Activated B cell treated with CpG ODN at 0.5 μM for 24 hours (primary cell): ENCODE data around the gene MAP3K13. TPM values are rescaled to one million over a fixed set of nuclear protein-coding genes. Genes with fewer than 3 reads are reported as not detected.

Experiments used
- ATAC-seq: fragments of 200-7000 bp; cut with Tn5 transposase; one replicate; pipeline ENCODE4 v1.10.0; 2021; ENCODE audit warnings: low read depth, mild to moderate bottlenecking, moderate library complexity
- CTCF ChIA-PET: fragments of 350-600 bp; sonication (Branson Sonifier 250); formaldehyde crosslinking; loops from one replicate; lab custom pipeline; 2021; ENCODE audit warnings: antibody characterized with exemption; lab: Charles Lee
- POLR2A ChIA-PET: fragments of 350-600 bp; sonication (Branson Sonifier 250); formaldehyde crosslinking; loops from one replicate; lab custom pipeline; 2021; ENCODE audit warnings: antibody characterized with exemption; lab: Charles Lee
- DNase-seq: peaks from one replicate; pipeline ENCODE4 v3.0.0; 2022
- H3K27ac Mint-ChIP-seq: one replicate; pipeline ENCODE4 v1.8.0; 2020; ENCODE audit warnings: mixed read lengths
- H3K27me3 Mint-ChIP-seq: one replicate; pipeline ENCODE4 v1.8.0; 2021; ENCODE audit warnings: mixed read lengths
- H3K36me3 Mint-ChIP-seq: one replicate; pipeline ENCODE4 v1.8.0; 2021; ENCODE audit warnings: low read depth, mixed read lengths
- H3K4me1 Mint-ChIP-seq: one replicate; pipeline ENCODE4 v1.8.0; 2021; ENCODE audit warnings: mixed read lengths
- H3K4me3 Mint-ChIP-seq: one replicate; pipeline ENCODE4 v1.8.0; 2020; ENCODE audit warnings: mild to moderate bottlenecking, mixed read lengths
- H3K9me3 Mint-ChIP-seq: one replicate; pipeline ENCODE4 v1.8.0; 2020; ENCODE audit warnings: mixed read lengths
- intact Hi-C: fragments of 100-400 bp; cut with micrococcal nuclease; formaldehyde crosslinking; loops from one replicate; pipeline ENCODE4 v1.15.1; 2024
- total RNA-seq: library from RNA; stranded (reverse); gene quantifications from 2 replicates; pipeline ENCODE4 v1.2.3, GENCODE V29; 2022
- TF ChIP-seq, protein P1 (sequence below): fragments of 200-600 bp; IDR thresholded peaks from one replicate; pipeline ENCODE4 v1.8.0; 2022; ENCODE audit warnings: antibody characterized with exemption, mild to moderate bottlenecking

The MAP3K13 gene
- total RNA-seq, 1 donor from 2014 or later, result 10.5 TPM

- Mint-ChIP-seq H3K27ac (no peak overlapping the region), H3K4me1 (peaks cover 10% of the 10 kb centered on the region), H3K27me3 (no peaks in the 10 kb centered on the region), H3K9me3 (no peaks in the 10 kb centered on the region), H3K36me3 (no peaks in the 10 kb centered on the region), H3K4me3 (no peak overlapping the region)
- ChIA-PET CTCF (no interaction called here), POLR2A (no interaction called here)
- no peak for ATAC-seq
- TF ChIP-seq, protein P1, sequence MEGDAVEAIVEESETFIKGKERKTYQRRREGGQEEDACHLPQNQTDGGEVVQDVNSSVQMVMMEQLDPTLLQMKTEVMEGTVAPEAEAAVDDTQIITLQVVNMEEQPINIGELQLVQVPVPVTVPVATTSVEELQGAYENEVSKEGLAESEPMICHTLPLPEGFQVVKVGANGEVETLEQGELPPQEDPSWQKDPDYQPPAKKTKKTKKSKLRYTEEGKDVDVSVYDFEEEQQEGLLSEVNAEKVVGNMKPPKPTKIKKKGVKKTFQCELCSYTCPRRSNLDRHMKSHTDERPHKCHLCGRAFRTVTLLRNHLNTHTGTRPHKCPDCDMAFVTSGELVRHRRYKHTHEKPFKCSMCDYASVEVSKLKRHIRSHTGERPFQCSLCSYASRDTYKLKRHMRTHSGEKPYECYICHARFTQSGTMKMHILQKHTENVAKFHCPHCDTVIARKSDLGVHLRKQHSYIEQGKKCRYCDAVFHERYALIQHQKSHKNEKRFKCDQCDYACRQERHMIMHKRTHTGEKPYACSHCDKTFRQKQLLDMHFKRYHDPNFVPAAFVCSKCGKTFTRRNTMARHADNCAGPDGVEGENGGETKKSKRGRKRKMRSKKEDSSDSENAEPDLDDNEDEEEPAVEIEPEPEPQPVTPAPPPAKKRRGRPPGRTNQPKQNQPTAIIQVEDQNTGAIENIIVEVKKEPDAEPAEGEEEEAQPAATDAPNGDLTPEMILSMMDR, result no peak
- no peak for DNase-seq
- intact Hi-C loops, result no loop called here
These were observed 27.1 kb upstream of the MAP3K13 start for GRCh38 chr3:185335799-185336198.

DNA sequence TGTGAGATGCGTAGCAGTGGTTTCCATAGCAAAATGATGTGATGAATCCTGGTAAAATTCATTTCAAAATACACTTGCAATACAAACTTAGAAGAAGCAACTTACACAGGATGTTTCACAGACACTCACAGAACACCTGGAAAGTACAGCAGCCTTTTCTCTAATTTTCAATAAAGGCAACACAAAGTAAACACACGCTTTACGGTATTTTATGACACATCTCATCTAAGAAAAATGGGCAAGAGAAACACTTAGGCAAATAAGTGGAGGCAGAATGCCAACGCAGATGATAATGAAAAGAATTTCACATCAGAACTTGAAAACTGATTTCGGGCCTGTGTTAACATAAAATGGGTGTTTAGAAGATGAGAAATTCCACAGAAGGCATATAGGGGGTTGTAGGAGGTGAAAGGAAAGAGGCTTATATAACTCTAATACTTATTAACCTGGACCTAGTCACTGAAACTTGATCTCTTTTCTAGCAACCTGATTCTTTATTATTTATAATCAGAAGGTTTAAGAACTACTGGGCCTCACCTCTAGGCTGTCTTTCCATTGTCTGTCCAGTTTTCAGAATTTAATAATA is 25.6 kb upstream of the MAP3K13 start:
- DNase-seq (no peak), ATAC-seq (no peak)
- Mint-ChIP-seq H3K4me3 (no peak overlapping the region), H3K36me3 (no peaks in the 10 kb centered on the region), H3K27ac (no peak overlapping the region), H3K4me1 (peaks cover 5% of the 10 kb centered on the region), H3K9me3 (no peaks in the 10 kb centered on the region), H3K27me3 (no peaks in the 10 kb centered on the region)
- POLR2A ChIA-PET, result no interaction called here
- TF ChIP-seq, protein P1, result no peak
- CTCF ChIA-PET, result no interaction called here
- intact Hi-C loops, result no loop called here

DNA sequence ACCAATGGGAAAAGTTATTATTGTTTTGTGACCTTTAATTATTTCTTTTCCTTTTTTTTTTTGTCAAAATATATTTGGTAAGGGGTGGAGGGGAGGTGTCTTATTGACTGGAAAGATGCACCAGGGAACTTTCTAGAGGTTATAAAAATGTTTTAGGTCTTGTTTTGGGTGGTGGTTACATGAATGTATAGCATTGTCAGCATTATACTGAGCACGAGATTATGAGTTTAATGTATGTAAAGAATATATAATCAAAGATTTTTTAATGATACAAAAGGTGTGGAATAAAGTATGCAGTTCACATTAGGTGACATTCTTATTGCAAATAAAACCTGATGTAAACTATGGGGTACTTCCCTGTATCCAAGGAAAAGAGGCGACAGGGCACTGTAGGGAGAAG is 23.0 kb upstream of the MAP3K13 start:
- H3K36me3 Mint-ChIP-seq, result no peaks in the 10 kb centered on the region
- intact Hi-C loops, result no loop called here
- no peaks in the 10 kb centered on the region for H3K27me3 Mint-ChIP-seq
- POLR2A ChIA-PET, result no interaction called here
- TF ChIP-seq, protein P1, result no peak
- H3K9me3 Mint-ChIP-seq, result no peaks in the 10 kb centered on the region
- DNase-seq (no peak), ATAC-seq (no peak)
- H3K4me3 Mint-ChIP-seq, result no peak overlapping the region
- H3K4me1 Mint-ChIP-seq, result peaks cover 7% of the 10 kb centered on the region
- no peak overlapping the region for H3K27ac Mint-ChIP-seq
- CTCF ChIA-PET, result no interaction called here

GRCh38 chr3:185340751-185341150 is 22.2 kb upstream of the MAP3K13 start:
- Mint-ChIP-seq H3K27ac (no peak overlapping the region), H3K4me1 (peaks cover 7% of the 10 kb centered on the region), H3K9me3 (no peaks in the 10 kb centered on the region), H3K27me3 (no peaks in the 10 kb centered on the region), H3K36me3 (no peaks in the 10 kb centered on the region), H3K4me3 (no peak overlapping the region)
- DNase-seq (no peak), ATAC-seq (no peak)
- intact Hi-C loops, result no loop called here
- TF ChIP-seq, protein P1, result no peak
- ChIA-PET CTCF (no interaction called here), POLR2A (no interaction called here)

DNA sequence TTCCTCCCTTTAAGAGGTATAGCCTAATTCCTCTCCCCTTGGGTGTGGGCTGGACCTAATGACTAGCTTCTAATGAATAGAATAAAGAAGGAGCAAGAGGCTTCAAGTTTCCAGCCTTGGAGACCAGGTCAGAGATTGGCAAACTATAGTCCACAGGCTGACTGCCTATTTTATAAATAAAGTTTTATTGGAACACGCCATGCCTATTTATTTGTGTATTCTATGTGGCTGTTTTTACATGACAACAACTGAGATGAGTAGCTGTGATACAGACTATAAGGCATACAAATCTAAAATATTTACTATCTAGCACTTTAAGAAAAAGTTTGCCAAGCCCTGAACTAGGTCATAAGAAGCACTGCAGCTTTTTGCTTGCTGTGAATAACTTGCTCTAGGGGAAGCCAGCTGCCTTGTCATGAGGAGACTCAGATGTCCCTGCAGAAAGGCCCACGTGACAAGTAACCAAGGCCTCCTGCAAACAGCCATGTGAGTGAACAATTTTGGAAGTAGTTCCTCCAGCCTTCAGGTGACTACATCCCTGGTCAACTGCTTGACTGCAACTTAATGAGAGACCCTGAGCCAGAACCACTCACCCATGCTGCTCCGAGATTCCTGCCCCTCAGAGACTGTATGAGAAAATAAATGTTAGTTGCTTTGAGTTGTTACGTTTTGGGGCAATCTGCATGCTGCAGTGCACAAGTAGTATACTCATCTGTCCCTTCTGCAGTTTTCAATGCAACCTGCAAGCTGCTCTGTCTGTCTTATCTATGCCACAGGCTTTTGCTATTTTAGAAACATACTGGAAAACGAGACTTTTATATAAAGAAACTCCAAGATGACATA is 21.1 kb upstream of the MAP3K13 start:
- ATAC-seq, result no peak
- TF ChIP-seq, protein P1, result no peak
- Mint-ChIP-seq H3K9me3 (no peaks in the 10 kb centered on the region), H3K4me1 (peaks cover 7% of the 10 kb centered on the region), H3K4me3 (no peak overlapping the region), H3K36me3 (no peaks in the 10 kb centered on the region), H3K27ac (no peak overlapping the region), H3K27me3 (no peaks in the 10 kb centered on the region)
- no peak for DNase-seq
- POLR2A ChIA-PET, result no interaction called here
- intact Hi-C loops, result no loop called here
- CTCF ChIA-PET, result no interaction called here
